Measurements from ENCODE around the gene GDE1.

Gene GDE1

GRCh38 chr16:19523559-19524355, 1.9 kb upstream of the GDE1 start, which contains the start of gene CCP110:
TSS of gene CCP110 (plus strand) at chr16:19523942. CDS start at chr16:19527882, 3,940 bp downstream.
- peak; percentile 88 for DNase-seq

GRCh38 chr16:19523184-19523558, 1.3 kb upstream of the GDE1 start:
- DNase-seq = no peak

GRCh38 chr16:19522760-19523159, 862 bp upstream of the GDE1 start:
- DNase-seq = no peak

GRCh38 chr16:19522397-19522732, 467 bp upstream of the GDE1 start:
- no peak for DNase-seq

- DNase-seq = peak; percentile 50
Observed at GRCh38 chr16:19520861-19521331, 1.0 kb downstream of the GDE1 start.

- DNase-seq = no peak
Observed at GRCh38 chr16:19518388-19518787, 3.5 kb downstream of the GDE1 start.

GRCh38 chr16:19517424-19518089, 4.3 kb downstream of the GDE1 start:
- DNase-seq = peak; percentile 5

GRCh38 chr16:19515757-19516156, 6.1 kb downstream of the GDE1 start:
- no peak for DNase-seq

GRCh38 chr16:19513377-19514053, 8.4 kb downstream of the GDE1 start:
- DNase-seq = no peak

GRCh38 chr16:19512297-19512696, 9.6 kb downstream of the GDE1 start:
- DNase-seq = no peak

- DNase-seq = no peak
Observed at GRCh38 chr16:19507867-19508266, 14.0 kb downstream of the GDE1 start.

GRCh38 chr16:19506965-19507364, 14.9 kb downstream of the GDE1 start:
- DNase-seq = no peak

- no peak for DNase-seq
Observed at GRCh38 chr16:19505600-19506303, 16.1 kb downstream of the GDE1 start.

- DNase-seq = no peak
Observed at GRCh38 chr16:19503461-19504075, 18.3 kb downstream of the GDE1 start.

- DNase-seq = peak; percentile 71
Observed at GRCh38 chr16:19502395-19503131, 19.3 kb downstream of the GDE1 start.

- no peak for DNase-seq
Observed at GRCh38 chr16:19499481-19499880, 22.4 kb downstream of the GDE1 start.

- no peak for DNase-seq
Observed at GRCh38 chr16:19499006-19499405, 22.9 kb downstream of the GDE1 start.

GRCh38 chr16:19497176-19497575, 24.7 kb downstream of the GDE1 start:
- DNase-seq = no peak

GRCh38 chr16:19490619-19491018, 31.3 kb downstream of the GDE1 start:
- no peak for DNase-seq

GRCh38 chr16:19488213-19488640, 33.7 kb downstream of the GDE1 start:
- no peak for DNase-seq

- no peak for DNase-seq
Observed at GRCh38 chr16:19486750-19487325, 35.1 kb downstream of the GDE1 start.

GRCh38 chr16:19486051-19486450, 35.8 kb downstream of the GDE1 start:
- DNase-seq = no peak

All from kidney glomerular epithelial cell (primary cell).